Loucy (cell line): ENCODE data around the gene RBM3.

Experiments used
- H2AFZ ChIP-seq: fragments of 200-600 bp; sonication (generic); 2 replicates; pipeline ENCODE4 v1.6.0; 2016; ENCODE audit warnings: antibody characterized with exemption, mild to moderate bottlenecking, low read length, moderate library complexity
- H3F3A ChIP-seq: fragments of 200-600 bp; 2 replicates; pipeline ENCODE4 v1.6.0; 2016; ENCODE audit warnings: antibody characterized with exemption, low read depth, mild to moderate bottlenecking
- H3K27me3 ChIP-seq: fragments of 200-600 bp; sonication (generic); 2 replicates; pipeline ENCODE4 v1.6.1; 2014; ENCODE audit warnings: low read length, mild to moderate bottlenecking; ENCODE audit not compliant: insufficient read depth, poor library complexity, severe bottlenecking
- H3K36me3 ChIP-seq: fragments of 200-600 bp; sonication (generic); 2 replicates; pipeline ENCODE4 v1.6.1; 2016; ENCODE audit warnings: low read length; ENCODE audit not compliant: insufficient read depth
- H3K4me1 ChIP-seq: fragments of 200-600 bp; sonication (generic); 2 replicates; pipeline ENCODE4 v1.5.1; 2014; ENCODE audit warnings: low read length, mild to moderate bottlenecking; ENCODE audit not compliant: insufficient read depth, poor library complexity, severe bottlenecking
- H3K4me2 ChIP-seq: fragments of 200-600 bp; sonication (generic); 2 replicates; pipeline ENCODE4 v1.6.0; 2014; ENCODE audit warnings: antibody characterized with exemption, low read length, low read depth, mild to moderate bottlenecking; ENCODE audit not compliant: poor library complexity, severe bottlenecking
- H3K4me3 ChIP-seq: fragments of 200-600 bp; sonication (generic); 2 replicates; pipeline ENCODE4 v1.5.1; 2014; ENCODE audit warnings: low read length, mild to moderate bottlenecking, mixed read lengths; ENCODE audit not compliant: poor library complexity, severe bottlenecking
- H3K79me2 ChIP-seq: fragments of 200-600 bp; sonication (generic); 2 replicates; pipeline ENCODE4 v1.6.1; 2014; ENCODE audit warnings: low read length; ENCODE audit not compliant: insufficient read depth
- H3K9ac ChIP-seq: fragments of 200-600 bp; sonication (generic); 2 replicates; pipeline ENCODE4 v1.6.0; 2014; ENCODE audit warnings: mild to moderate bottlenecking, low read depth, low read length, moderate library complexity; ENCODE audit not compliant: poor library complexity, severe bottlenecking
- H3K9me2 ChIP-seq: fragments of 200-600 bp; sonication (generic); replicated peaks from 2 replicates; pipeline ENCODE4 v1.6.1; 2016; ENCODE audit warnings: low read depth, low read length, mixed read lengths
- H3K9me3 ChIP-seq: fragments of 200-600 bp; sonication (generic); 2 replicates; pipeline ENCODE4 v1.6.1; 2014; ENCODE audit warnings: mild to moderate bottlenecking, antibody characterized with exemption, low read length, low read depth; ENCODE audit not compliant: insufficient read depth
- H4K20me1 ChIP-seq: fragments of 200-600 bp; sonication (generic); 2 replicates; pipeline ENCODE4 v1.6.0; 2014; ENCODE audit warnings: antibody characterized with exemption, low read length, mild to moderate bottlenecking; ENCODE audit not compliant: insufficient read depth, poor library complexity, severe bottlenecking
- EZH2phosphoT487 ChIP-seq: fragments of 200-600 bp; IDR thresholded peaks from 2 replicates; pipeline ENCODE4 v1.6.1; 2018; ENCODE audit warnings: antibody characterized with exemption, mild to moderate bottlenecking, moderate library complexity, borderline replicate concordance
- TF ChIP-seq, protein P1 (sequence below): fragments of 200-600 bp; sonication (generic); conservative IDR thresholded peaks from 2 replicates; pipeline ENCODE4 v1.5.1; 2014; ENCODE audit warnings: mild to moderate bottlenecking, antibody characterized with exemption, low read length

Gene RBM3

DNA sequence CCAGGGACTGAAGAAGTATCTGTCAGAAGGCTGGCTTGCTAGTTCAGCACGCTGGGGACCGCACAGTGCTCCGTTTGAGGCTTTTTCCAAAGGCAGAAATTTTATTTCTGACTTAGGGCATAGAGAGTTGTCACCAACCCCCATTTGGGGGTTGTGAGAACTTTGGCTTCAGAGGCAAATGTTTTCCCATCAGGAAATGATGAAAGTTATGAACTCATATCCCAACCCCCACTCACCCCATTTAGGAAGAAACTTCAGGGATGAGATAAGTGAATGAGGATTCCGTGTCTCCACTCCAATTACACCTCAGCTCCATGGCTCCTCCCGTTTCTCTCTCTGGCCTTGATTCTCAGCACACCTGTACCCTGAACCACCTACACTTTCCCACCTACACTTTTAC, 18.7 kb downstream of the RBM3 start:
- TF ChIP-seq, protein P1, sequence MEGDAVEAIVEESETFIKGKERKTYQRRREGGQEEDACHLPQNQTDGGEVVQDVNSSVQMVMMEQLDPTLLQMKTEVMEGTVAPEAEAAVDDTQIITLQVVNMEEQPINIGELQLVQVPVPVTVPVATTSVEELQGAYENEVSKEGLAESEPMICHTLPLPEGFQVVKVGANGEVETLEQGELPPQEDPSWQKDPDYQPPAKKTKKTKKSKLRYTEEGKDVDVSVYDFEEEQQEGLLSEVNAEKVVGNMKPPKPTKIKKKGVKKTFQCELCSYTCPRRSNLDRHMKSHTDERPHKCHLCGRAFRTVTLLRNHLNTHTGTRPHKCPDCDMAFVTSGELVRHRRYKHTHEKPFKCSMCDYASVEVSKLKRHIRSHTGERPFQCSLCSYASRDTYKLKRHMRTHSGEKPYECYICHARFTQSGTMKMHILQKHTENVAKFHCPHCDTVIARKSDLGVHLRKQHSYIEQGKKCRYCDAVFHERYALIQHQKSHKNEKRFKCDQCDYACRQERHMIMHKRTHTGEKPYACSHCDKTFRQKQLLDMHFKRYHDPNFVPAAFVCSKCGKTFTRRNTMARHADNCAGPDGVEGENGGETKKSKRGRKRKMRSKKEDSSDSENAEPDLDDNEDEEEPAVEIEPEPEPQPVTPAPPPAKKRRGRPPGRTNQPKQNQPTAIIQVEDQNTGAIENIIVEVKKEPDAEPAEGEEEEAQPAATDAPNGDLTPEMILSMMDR, result no peak
- TF ChIP-seq EZH2phosphoT487, result no peak
- no peak overlapping the region for H3K4me2 ChIP-seq
- H4K20me1 ChIP-seq, result no peaks in the 10 kb centered on the region
- H3K27me3 ChIP-seq, result no peaks in the 10 kb centered on the region
- no peaks in the 10 kb centered on the region for H3K36me3 ChIP-seq
- peaks cover 4% of the 10 kb centered on the region for H3K4me1 ChIP-seq
- no peak overlapping the region for H3K4me3 ChIP-seq
- no peaks in the 10 kb centered on the region for H3K9me3 ChIP-seq
- H2AFZ ChIP-seq, result no peak overlapping the region
- no peak overlapping the region for H3K9ac ChIP-seq
- H3K9me2 ChIP-seq, result no peaks in the 10 kb centered on the region
- no peaks in the 10 kb centered on the region for H3K79me2 ChIP-seq
- no peaks in the 10 kb centered on the region for H3F3A ChIP-seq

DNA sequence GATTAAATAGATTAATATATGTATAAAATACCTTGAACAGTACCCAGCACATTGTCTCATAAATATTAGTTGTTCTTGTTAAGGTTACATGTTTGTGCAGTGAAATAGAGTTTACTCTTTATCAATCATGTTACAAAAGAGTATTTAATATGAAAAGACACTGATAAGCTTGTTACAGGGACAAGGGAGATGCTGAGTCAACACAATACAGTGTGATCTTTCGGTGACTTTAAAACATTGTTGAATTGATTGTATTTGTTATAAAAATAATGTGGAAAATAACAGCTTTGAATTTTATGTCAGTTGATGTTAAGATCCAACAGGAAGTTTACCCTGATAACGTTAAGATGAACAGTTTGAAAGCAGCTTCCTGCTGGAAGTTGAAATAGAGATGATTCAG, 21.6 kb downstream of the RBM3 start:
- TF ChIP-seq, protein P1, result no peak
- TF ChIP-seq EZH2phosphoT487, result no peak
- Histone ChIP-seq H3K4me1 (peaks cover 4% of the 10 kb centered on the region), H3F3A (no peaks in the 10 kb centered on the region), H3K9ac (no peak overlapping the region), H3K4me2 (peak overlapping the region; percentile 71), H3K4me3 (no peak overlapping the region), H3K36me3 (no peaks in the 10 kb centered on the region), H4K20me1 (no peaks in the 10 kb centered on the region), H3K9me2 (no peaks in the 10 kb centered on the region), H2AFZ (no peak overlapping the region), H3K27me3 (no peaks in the 10 kb centered on the region), H3K9me3 (no peaks in the 10 kb centered on the region), H3K79me2 (0 out of 2 replicates have a peak, but pooled peaks cover 3% of the 10 kb centered on the region)

DNA sequence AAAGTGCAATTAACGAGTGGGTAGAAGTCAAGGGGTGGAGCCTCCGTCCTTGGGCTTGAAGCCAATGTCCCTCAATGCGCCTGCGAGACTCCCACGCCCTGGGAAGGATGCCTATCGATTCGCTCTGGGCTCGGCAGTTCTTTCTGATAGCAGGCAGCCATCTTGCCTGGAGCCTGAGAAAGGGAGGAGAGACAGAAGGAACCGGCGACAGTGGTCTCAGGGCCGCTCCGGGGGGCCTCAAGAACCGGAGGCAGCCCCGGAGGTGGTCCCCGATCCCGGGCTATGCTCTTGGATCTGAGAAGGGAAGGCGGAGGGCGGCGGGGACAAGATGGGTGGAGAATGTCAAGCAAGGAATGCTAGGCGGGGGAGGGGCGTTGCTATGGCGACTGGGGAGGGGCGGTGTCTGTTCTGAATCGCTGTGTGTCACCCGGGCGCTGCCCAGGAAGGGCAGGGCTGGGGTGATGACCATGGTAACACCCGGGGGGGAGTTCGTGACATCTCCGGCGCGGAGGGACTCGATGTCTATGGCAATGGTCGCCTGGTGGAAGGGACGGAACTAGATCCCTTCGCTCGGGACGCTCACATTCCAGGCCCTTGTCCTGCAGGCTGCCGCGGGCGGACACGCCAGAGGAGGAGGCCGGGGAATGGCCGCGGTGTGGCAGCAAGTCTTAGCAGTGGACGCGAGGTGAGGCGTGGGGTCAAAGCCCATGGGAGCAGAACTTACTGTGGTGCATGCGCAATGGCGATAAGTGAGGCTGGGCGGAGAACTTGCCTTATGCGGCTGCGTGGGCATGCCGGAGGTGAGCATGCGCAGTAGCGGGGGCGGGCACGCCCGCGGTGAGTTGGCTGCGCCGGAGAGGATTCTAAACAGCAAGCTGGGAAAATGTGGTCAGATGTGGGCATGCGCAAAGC, 23.3 kb downstream of the RBM3 start, which contains the start of gene WDR13:
TSS of gene WDR13 (plus strand) at position 140 of the 912 bp plus-strand sequence. CDS start at position 645, 505 bp downstream.
- Histone ChIP-seq H3K9me2 (no peaks in the 10 kb centered on the region), H3K4me3 (peak within 1 kb of the TSS; percentile 96), H3K36me3 (no peaks in the 10 kb centered on the region), H3K9me3 (no peaks in the 10 kb centered on the region), H3F3A (no peaks in the 10 kb centered on the region), H3K79me2 (0 out of 2 replicates have a peak, but pooled peaks cover 3% of the 10 kb centered on the region), H4K20me1 (no peaks in the 10 kb centered on the region), H3K27me3 (no peaks in the 10 kb centered on the region), H3K9ac (peak within 1 kb of the TSS; percentile 91), H3K4me1 (peaks cover 4% of the 10 kb centered on the region), H3K4me2 (peak within 1 kb of the TSS; percentile 78), H2AFZ (peak within 1 kb of the TSS; percentile 75)
- TF ChIP-seq, protein P1, result no peak
- TF ChIP-seq EZH2phosphoT487, result no peak
